Right cardiac atrium (tissue), 5 donors: Measurements from ENCODE around the gene RO60. TPM values are rescaled to one million over a fixed set of nuclear protein-coding genes. Genes with fewer than 3 reads are reported as not detected.
A peak's percentile ranks its signal among the peaks of the same experiment; 100 is the strongest.
"Not testable (repeated sequence)": the region's sequence is repeated elsewhere in the genome, so short reads cannot be mapped to it uniquely, and the experiment has no call there.

Source experiments
- ATAC-seq, 2 donors: fragments of 200-7000 bp; cut with Tn5 transposase; one replicate each; pipeline versions ENCODE4 v1.8.0 to v1.9.1; 2020; ENCODE audit warnings: moderate library complexity in 2 of 2, mild to moderate bottlenecking in 1 of 2
- DNase-seq, 3 donors: peaks; one replicate each; pipeline ENCODE4 v3.0.0-alpha.2; 2020
- H3K27ac ChIP-seq: one replicate; pipeline ENCODE4 v1.5.1; 2013; ENCODE audit warnings: mild to moderate bottlenecking, low read length, control low read depth, moderate library complexity
- H3K27me3 ChIP-seq: one replicate; pipeline ENCODE4 v1.6.1; 2013; ENCODE audit not compliant: control insufficient read depth, insufficient read depth
- H3K4me1 ChIP-seq: one replicate; pipeline ENCODE4 v1.6.1; 2013; ENCODE audit warnings: low read length; ENCODE audit not compliant: control insufficient read depth, insufficient read depth
- H3K4me3 ChIP-seq: one replicate; pipeline ENCODE4 v1.5.1; 2013; ENCODE audit warnings: low read length, control low read depth
- H3K9me3 ChIP-seq: one replicate; pipeline ENCODE4 v1.6.1; 2013; ENCODE audit warnings: low read length; ENCODE audit not compliant: control insufficient read depth
- WGBS: extraction: QIAGEN DNeasy Blood & Tissue Kit; methylation state at CpG from one replicate; pipeline ENCODE4 v1.1.7; 2013; 5-methylcytosine and 5-hydroxymethylcytosine counted together
- intact Hi-C, 4 donors: fragments of 100-400 bp; cut with DNase I; formaldehyde crosslinking; loops; one replicate each; pipeline versions ENCODE4 v1.11.0 to v1.14.0; 2022 to 2023
- polyA plus RNA-seq: library from polyadenylated mRNA; stranded (reverse); fragments of 200-250 nt; gene quantifications from one replicate; pipeline ENCODE4 v1.2.3, GENCODE V29; 2013
- total RNA-seq, 4 donors: library from RNA; stranded (reverse); fragmentation: NEBNext Ultra II Directional; extraction: Animal tissue kit (Norgen Biotek cat#: 25700); gene quantifications; one replicate each; pipeline ENCODE4 v1.2.1, GENCODE V29; 2021
- donor health status: healthy with polysubstance abuse.
- donor health status: DM: no; HTN: yes; CAD: no.
- donor health status: DM: no; HTN: no; CAD: no.
- donor health status: DM: no; HTN: yes; CAD: no; lungs with severe emphysema.
- donor health status: DM: yes; HTN: yes; CAD: no.

RO60 gene
- total and polyA plus RNA-seq, 5 donors, result 11.1 to 60.8 (median 56.7) TPM

DNA sequence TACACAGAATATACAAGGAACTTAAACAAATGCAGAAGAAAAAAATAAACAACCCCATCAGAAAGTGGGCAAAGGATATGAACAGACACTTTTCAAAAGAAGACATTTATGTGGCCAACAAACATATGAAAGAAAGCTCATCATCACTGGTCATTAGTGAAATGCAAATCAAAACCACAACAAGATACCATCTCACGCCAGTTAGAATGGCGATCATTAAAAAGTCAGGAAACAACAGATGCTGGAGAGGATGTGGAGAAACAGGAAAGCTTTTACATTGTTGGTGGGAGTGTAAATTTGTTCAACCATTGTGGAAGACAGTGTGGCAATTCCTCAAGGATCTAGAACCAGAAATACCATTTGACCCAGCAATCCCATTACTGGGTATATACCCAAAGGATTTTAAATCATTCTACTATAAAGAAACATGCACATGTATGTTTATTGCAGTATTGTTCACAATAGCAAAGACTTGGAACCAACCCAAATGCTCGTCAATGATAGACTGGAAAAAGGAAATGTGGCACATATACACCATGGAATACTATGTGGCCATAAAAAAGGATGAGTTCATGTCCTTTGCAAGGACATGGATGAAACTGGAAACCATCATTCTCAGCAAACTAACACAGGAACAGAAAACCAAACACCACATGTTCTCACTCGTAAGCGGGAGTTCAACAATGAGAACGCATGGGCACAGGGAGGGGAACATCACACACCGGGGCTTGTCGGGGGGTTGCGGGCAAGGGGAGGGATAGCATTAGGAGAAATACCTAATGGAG, 26.6 kb upstream of the RO60 start:
- DNase-seq, intact Hi-C loops, H3K4me3 ChIP-seq, H3K4me1 ChIP-seq, H3K27ac ChIP-seq, H3K9me3 ChIP-seq, ATAC-seq, H3K27me3 ChIP-seq: not testable (repeated sequence)
- whole genome bisulfite sequencing, result 97% methylated on average over 9 of the region's 9 CpGs

GRCh38 chr1:193033610-193034009, 25.8 kb upstream of the RO60 start:
- no peak overlapping the region for H3K4me3 ChIP-seq
- no peak overlapping the region for H3K27ac ChIP-seq
- H3K4me1 ChIP-seq, result no peaks in the 10 kb centered on the region
- H3K9me3 ChIP-seq, result no peaks in the 10 kb centered on the region
- intact Hi-C loops, result no loop called here
- no peak for ATAC-seq
- DNase-seq, result no peak
- no peaks in the 10 kb centered on the region for H3K27me3 ChIP-seq

DNA sequence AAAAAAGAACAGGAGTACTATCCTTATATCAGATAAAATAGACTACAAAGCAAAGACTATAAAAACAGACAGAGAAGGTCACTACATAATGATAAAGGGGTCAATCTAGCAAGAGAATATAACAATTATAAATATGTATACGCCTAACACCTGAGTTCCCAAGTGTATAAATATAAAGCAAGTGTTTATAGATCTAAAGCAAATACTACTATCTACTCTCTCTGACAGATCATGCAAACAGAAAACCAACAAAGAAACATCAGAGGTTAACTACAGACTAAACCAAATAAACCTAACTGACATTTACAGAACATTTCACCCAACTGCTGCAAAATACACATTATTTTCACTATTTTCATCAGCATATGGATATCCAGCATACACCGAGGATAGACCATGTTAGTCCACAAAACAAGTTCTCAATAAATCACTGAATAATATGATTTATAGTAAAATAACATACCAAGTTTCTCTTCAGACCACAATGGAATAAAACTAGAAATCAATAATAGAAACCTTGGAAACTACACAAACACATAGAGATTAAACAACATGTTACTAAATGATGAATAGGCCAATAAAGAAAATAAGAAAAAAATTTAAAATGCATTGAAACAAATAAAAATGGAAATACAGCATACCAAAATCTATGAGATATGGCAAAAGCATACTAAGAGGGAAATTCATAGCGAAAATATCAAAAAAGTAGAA, 22.9 kb upstream of the RO60 start:
- no peaks in the 10 kb centered on the region for H3K9me3 ChIP-seq
- 99% methylated on average over 3 of the region's 3 CpGs for WGBS
- no peaks in the 10 kb centered on the region for H3K4me1 ChIP-seq
- no peak for ATAC-seq
- H3K4me3 ChIP-seq, result no peak overlapping the region
- H3K27ac ChIP-seq, result no peak overlapping the region
- intact Hi-C loops, result no loop called here
- H3K27me3 ChIP-seq, result no peaks in the 10 kb centered on the region
- no peak for DNase-seq

GRCh38 chr1:193040011-193040410, 19.4 kb upstream of the RO60 start:
- 93% methylated on average over 3 of the region's 3 CpGs for WGBS
- Histone ChIP-seq H3K4me3 (no peak overlapping the region), H3K9me3 (no peaks in the 10 kb centered on the region), H3K27me3 (no peaks in the 10 kb centered on the region), H3K27ac (no peak overlapping the region), H3K4me1 (no peaks in the 10 kb centered on the region)
- intact Hi-C loops, result no loop called here
- ATAC-seq (no peak), DNase-seq (no peak)

GRCh38 chr1:193042766-193043691, 16.4 kb upstream of the RO60 start:
- no peaks in the 10 kb centered on the region for H3K27me3 ChIP-seq
- intact Hi-C loops, result no loop called here
- ATAC-seq, result no peak
- no peaks in the 10 kb centered on the region for H3K9me3 ChIP-seq
- H3K4me1 ChIP-seq, result no peaks in the 10 kb centered on the region
- no peak for DNase-seq
- H3K4me3 ChIP-seq, result no peak overlapping the region
- whole genome bisulfite sequencing, result 81% methylated on average over 1 of the region's 1 CpG
- H3K27ac ChIP-seq, result peak overlapping the region; percentile 26

DNA sequence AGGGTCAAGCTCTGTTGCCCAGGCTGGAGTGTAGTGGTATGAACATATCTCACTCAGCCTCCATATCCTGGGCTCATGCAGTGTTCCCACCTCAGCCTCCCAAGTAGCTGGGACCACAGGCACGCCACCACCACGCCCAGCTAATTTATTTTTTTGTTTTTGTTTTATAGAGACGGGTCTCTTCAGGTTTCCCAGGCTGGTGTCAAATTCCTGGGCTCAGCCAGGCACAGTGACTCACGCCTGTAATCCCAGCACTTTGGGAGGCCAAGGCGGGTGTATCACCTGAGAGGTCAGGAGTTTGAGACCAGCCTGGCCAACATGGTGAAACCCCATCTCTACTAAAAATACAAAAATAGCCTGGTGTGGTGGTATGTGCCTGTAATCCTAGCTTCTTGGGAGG, 10.5 kb upstream of the RO60 start:
- H3K4me1 ChIP-seq, H3K27me3 ChIP-seq, DNase-seq, H3K9me3 ChIP-seq, ATAC-seq, H3K4me3 ChIP-seq, intact Hi-C loops, H3K27ac ChIP-seq: not testable (repeated sequence)
- WGBS, result 94% methylated on average over 5 of the region's 5 CpGs

- intact Hi-C loops, result no loop called here
- peaks cover 5% of the 10 kb centered on the region for H3K4me1 ChIP-seq
Measured at GRCh38 chr1:193054169-193054675, 5.2 kb upstream of the RO60 start.

GRCh38 chr1:193058529-193059281, 707 bp upstream of the RO60 start:
- intact Hi-C loops, result no loop called here
- peak; percentile 28 to 63 (median 60) for DNase-seq
- peak; percentile 6 to 23 for ATAC-seq
- Histone ChIP-seq H3K9me3 (no peaks in the 10 kb centered on the region), H3K27ac (peak overlapping the region; percentile 96), H3K4me1 (peaks cover 6% of the 10 kb centered on the region), H3K27me3 (no peaks in the 10 kb centered on the region), H3K4me3 (peak overlapping the region; percentile 79)
- under 1% methylated on average over 37 of the region's 37 CpGs for whole genome bisulfite sequencing

More at GRCh38 chr1:193054169-193054675, 5.2 kb upstream of the RO60 start:
- WGBS, result 73% methylated on average over 4 of the region's 4 CpGs
- H3K9me3 ChIP-seq, result no peaks in the 10 kb centered on the region
- H3K27me3 ChIP-seq, result no peaks in the 10 kb centered on the region
- no peak overlapping the region for H3K4me3 ChIP-seq
- DNase-seq, result no peak
- no peak overlapping the region for H3K27ac ChIP-seq
- no peak for ATAC-seq

DNA sequence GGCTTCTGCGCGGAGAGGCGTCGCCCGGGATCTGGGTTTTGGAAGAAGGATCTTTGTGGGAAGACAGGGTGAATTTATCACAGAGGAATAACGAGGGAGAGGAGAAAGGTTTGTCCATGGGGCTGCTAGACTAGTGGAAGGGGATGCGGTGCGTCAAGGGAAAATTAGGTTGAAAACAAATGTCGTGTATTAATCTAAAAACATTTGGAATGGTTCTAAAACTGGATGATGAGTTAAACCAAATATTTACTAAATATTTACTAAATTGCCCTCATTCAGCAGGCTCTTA, 647 bp downstream of the RO60 start:
- peak overlapping the region; percentile 96 for H3K27ac ChIP-seq
- H3K9me3 ChIP-seq, result no peaks in the 10 kb centered on the region
- H3K27me3 ChIP-seq, result no peaks in the 10 kb centered on the region
- peak overlapping the region; percentile 79 for H3K4me3 ChIP-seq
- ATAC-seq (no peak), DNase-seq (no peak)
- peaks cover 2% of the 10 kb centered on the region for H3K4me1 ChIP-seq
- intact Hi-C loops, result no loop called here
- under 1% methylated on average over 9 of the region's 9 CpGs for WGBS

GRCh38 chr1:193060406-193060805, 994 bp downstream of the RO60 start:
- Histone ChIP-seq H3K27me3 (no peaks in the 10 kb centered on the region), H3K4me3 (peak overlapping the region; percentile 79), H3K4me1 (peaks cover 2% of the 10 kb centered on the region), H3K27ac (no peak overlapping the region), H3K9me3 (no peaks in the 10 kb centered on the region)
- ATAC-seq (no peak), DNase-seq (no peak)
- 11% methylated on average over 4 of the region's 4 CpGs for WGBS
- intact Hi-C loops, result no loop called here
